Stimulated activated CD4-positive, alpha-beta T cell treated with anti-CD3 and anti-CD28 coated beads, TNF-alpha, amount 100 ng/mL, for 4 hours (primary cell): Measurements from ENCODE around the gene TEAD3.
"Not testable (repeated sequence)": the region's sequence is repeated elsewhere in the genome, so short reads cannot be mapped to it uniquely, and the experiment has no call there.

ENCODE experiments used
- DNase-seq, 3 experiments: peaks; one replicate each; pipeline ENCODE4 v3.0.0-alpha.2; 2020; ENCODE audit warnings: low read depth in 3 of 3

Gene TEAD3

DNA sequence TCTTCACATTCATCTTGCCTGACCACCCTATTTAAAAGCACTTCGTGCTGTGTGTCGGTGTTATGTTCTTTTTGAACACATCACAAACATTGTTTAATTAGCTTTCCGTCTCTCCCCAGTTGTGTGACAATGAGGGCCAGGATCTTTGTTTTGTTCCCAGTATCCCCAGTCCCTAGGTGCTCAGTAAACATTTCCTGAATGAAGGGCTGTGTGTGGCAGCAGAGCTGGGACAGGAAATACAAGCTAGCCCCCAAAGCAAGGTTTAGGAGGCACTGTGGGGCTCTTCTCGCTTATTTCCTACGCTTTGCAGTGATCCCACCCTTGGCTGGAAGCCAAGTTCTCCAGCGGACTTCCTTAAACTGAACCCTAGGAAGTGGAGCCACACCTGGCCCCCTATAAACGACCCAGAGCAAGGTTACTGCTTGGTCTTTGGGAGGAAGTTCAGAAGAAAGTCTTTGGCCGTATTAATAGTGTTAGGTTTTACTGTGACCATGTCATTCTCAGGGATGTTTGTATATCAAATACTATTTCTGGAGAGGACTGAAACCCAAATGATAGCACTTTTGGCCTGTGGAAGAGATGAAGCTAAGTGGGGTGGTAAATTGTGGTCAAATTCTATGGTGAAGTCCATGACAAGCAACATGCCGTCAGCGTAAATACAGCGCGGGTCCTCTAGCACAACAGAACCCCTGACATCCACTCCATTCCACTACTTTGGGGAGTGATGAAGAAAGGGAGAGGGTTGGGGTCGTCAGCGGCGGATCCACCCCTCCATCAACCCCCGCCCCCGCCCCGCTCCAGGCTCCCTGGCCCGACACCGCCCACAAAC lies 45.3 kb downstream of the TEAD3 start:
- DNase-seq = no peak

GRCh38 chr6:35449287-35449881 lies 47.5 kb downstream of the TEAD3 start:
- DNase-seq = no peak

- DNase-seq = no peak
These were observed 48.7 kb downstream of the TEAD3 start for GRCh38 chr6:35448191-35448590.

DNA sequence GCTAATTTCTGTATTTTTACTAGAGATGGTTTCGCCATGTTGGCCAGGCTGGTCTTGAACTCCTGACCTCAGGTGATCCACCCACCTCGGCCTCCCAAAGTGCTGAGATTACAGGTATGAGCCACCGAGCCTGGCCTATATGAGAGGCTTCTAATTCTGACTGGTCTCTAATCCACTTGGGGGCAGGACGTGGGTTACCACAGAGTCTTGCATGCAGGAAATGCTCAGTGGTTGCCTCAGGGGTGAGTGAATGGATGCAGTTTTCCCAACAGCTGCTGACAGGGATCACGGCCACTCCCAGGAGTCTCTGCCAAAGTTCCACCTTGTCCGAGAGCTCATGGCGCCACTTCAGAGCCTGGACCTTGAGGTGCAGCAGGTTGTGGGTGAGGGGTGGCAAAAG lies 51.2 kb downstream of the TEAD3 start:
- no peak for DNase-seq

- no peak for DNase-seq
These were observed 53.4 kb downstream of the TEAD3 start for GRCh38 chr6:35443341-35444030.

DNA sequence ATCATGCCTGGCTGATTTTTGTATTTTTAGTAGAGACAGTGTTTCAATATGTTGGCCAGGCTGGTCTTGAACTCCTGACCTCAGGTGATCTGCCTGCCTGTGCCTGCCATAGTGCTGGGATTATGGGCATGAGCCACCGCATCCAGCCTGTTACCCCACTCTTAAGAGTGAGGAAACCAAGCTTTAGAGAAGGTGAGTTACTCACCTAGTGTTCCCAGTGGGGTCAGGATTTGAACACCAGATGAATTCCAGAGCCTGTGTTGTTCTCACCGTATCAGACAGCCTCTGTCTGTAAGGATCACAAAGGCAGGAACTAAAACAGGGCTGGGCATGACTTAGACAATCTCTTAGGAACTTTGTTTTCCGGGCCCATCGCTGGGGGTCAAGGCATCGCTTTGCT lies 54.2 kb downstream of the TEAD3 start:
- no peak for DNase-seq

- DNase-seq = no peak
These were observed 55.2 kb downstream of the TEAD3 start for GRCh38 chr6:35441642-35442041.

DNA sequence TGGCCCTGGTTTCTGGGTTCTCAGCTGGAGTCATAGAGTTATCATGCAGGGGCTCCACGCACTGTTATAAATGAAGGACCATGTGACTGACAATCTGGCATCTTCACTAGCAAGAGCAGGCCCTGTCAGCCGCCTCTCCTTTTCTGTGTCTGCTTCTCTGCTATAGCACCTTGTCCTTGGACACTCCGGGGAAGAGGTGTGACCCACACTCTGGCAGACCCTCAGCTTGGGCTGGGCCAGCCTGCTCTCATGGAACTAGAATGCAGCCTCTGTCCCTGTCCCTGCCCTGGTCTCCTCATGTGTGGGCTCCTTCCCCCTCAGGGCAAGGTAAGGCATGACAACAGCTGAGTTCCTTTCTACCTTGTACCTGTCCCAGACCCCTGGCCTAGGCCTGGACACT lies 55.7 kb downstream of the TEAD3 start:
- no peak for DNase-seq

- DNase-seq = no peak
These were observed 57.6 kb downstream of the TEAD3 start for GRCh38 chr6:35439308-35439707.

DNA sequence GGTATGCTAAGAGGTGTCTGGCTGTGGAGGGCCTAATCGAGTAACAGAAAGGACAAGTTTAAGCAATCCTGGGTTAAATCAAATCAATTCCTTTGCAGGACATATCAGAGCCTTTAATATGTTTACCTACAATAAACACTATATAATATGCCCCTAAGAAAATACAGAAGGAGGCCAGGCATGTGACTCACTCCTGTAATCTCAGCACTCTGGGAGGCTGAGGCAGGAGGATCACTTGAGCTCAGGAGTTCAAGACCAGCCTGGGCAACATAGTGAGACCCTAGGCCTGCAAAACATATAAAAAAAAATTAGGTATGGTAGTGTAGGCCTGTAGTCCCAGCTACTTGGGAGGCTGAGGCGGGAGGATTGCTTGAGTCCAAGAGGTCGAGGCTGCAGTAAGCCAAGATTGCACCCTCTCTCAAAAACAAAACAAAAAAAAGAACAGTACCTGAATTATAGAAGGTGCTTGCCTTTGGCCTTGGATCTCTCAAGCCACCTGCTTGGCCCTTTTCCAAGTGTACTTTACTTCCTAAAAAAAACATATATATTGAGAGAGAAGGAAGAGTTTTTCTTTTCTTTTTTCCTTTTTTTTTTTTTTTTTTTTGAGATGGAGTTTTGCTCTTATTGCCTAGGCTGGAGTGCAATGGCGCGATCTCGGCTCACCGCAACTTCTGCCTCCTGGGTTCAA lies 58.4 kb downstream of the TEAD3 start:
- not testable (repeated sequence) for DNase-seq

DNA sequence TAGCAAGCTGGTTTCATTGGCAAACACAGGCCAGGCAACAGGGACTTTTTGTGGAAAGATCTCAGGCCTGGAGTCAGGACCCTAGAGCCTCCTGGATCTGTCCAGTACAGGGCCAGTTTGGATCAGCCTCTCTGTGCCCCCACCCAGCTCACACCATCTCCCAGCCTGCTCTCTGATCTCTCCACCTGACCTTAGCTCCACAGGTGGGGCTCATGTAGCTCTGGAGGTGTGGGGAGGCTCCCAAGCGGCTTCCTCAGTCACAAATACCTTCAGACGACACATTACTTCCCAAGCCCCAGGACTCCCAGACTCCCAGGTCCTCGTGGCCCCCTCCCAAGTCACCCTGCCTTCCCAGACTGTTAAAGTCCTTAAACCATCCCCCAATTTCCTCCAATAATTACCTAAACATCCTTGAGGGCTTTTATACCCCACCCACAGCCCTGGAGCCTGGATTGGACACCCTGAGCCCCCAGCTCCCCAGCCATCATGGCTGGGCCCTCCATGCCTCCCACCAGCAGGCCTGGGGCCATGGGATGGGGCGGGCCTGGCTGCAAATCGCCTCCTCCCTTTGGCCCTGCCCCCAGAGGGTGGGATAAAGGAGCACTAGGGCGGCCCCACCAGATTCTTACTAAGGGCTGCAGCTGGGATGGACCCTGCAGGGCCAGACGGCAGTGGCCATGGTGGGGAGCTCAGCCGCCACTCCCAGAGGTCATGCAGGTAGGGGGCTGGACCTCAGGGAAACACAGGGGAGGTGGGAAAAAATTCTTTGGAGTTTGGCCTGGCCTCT lies 60.6 kb downstream of the TEAD3 start:
- no peak for DNase-seq

DNA sequence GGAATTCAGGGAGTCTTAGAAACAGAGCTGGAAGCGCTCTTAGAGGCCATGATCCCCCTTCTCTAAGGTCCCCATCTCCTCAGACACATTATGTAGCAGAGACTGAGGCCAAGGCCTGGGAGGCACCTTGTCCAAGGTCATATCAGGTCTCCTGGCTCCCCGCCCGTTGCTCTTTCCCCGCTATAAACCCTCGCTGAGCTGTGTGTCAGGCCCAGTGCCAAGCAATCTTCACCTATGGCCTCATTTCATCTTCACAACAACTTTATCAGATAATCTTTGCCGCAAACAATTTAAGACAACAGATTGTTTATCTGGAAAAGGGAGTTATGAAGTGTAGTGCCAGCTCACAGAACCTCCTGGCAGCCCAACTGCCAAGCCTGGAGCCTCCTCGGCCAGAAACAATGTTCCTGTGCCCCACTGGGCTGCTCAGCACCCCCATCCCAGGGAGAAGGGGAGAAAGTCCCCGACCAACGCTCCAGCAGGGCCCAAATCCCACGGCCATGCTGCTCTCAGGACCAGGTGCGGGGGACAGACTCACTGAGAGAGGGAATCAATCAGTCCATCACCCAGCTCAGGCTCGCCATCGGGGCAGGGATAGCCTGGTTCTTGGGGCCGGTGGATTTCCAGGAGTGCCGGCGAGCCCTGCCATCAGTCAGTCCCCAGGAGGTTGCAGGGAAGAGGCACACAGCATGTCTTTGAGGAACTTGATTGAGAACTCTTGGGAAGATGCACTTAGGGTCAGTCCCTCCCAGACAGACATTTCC lies 61.6 kb downstream of the TEAD3 start:
- no peak for DNase-seq

- not testable (repeated sequence) for DNase-seq
These were observed 64.2 kb downstream of the TEAD3 start for GRCh38 chr6:35432702-35433101.

GRCh38 chr6:35432291-35432690 lies 64.6 kb downstream of the TEAD3 start:
- DNase-seq = no peak

DNA sequence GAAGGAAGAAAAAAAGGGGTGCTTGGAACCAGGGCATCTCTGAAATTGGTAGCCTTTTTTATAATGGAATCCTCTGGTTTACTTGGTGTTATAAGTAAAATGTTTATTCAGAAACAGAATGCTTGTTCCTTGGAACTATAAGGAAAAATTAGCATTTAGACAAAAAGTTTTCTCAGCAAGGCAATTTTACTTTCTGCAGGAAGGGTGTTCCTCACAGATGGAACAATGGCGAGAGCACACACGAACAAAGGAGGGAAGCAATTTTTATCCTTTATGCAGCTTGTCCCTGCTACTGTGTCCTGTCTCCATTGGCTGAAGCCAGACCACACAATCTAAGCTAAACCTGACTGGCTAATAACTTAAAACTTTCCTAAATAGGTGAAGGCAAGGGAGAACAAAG lies 67.4 kb downstream of the TEAD3 start:
- no peak for DNase-seq

DNA sequence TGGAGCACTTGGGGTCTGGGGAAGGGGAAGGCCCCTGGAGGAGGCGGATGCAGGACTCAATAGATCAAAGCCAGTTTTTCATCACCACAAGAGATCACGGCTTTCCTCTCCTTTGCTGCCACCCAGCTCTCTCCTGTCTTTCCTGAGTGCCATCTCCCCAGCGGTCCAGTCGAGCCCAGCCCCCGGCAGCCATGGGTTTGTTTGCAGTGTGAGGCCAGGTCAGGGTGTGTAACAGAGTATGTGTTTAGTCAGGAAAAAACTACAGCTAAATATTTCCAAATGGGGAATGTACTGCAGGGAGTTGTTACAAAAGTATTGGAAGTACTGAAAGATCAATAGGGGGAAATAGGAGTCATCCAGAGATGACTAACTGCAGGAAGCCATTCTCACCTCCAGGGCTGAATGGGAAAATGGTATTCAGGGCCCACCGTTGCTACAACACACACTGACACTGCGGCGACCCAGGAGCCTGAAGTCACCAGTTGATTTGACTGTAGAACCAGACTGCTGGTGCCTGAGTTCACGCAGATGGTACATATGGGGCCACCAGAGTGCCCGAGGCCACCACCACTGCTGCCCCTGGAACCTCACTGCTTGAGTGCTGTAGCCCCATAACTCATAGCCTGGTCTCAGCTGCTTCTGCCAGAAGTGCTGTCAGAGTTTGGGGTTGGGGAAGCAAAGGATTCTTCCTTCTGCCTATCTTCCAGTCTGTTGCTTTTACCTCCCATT lies 68.3 kb downstream of the TEAD3 start:
- no peak for DNase-seq

DNA sequence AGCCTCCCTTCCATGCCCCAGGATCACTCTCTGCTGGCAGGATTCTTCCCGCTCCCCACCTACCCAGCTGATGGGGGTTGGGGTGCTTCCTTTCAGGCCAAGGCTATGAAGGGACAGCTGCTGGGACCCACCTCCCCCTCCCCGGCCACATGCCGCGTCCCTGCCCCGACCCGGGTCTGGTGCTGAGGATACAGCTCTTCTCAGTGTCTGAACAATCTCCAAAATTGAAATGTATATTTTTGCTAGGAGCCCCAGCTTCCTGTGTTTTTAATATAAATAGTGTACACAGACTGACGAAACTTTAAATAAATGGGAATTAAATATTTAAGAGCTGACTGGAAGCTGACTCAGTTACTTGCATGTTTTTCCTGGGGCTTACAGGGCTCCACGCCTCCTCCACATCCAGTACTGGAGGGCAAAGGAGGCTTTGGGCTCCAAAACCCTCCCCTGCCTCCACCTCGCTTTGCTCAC lies 69.0 kb downstream of the TEAD3 start:
- no peak for DNase-seq

DNA sequence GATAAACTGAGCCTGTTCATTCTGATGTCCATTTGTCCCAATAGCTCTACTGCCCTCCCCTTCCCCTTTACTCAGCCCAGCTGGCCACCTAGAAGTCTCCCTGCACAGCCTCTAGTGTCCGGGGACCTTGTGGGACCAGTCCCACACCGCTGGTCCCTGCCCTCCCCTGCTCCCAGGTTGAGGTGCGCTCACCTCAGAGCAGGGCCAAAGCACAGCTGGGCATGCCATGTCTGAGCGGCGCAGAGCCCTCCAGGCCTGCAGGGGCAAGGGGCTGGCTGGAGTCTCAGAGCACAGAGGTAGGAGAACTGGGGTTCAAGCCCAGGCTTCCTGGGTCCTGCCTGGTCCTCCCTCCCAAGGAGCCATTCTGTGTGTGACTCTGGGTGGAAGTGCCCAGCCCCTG lies 69.4 kb downstream of the TEAD3 start:
- DNase-seq = no peak

- DNase-seq = no peak
These were observed 70.8 kb downstream of the TEAD3 start for GRCh38 chr6:35426074-35426473.

DNA sequence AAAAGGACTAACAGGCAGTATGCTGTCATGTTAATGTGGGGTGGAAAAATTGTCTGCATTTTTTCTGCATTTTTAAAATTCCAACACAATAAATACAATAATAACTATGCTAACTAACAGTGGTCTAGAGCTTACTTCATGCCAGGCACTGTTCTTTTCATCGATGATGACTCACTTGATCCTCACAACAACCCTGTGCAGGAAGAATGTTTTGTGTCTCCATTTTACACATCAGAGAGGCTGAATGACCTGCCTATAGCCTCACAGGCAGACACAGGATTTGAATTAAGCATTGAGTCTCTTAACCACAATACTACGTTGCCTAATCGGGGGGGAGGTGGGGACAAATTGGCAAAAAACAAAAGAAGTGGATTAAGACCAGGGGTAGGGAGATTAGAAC lies 71.6 kb downstream of the TEAD3 start:
- DNase-seq = no peak
